PC-3 (cell line): ENCODE data around the gene POM121.
"Not testable (repeated sequence)": the region's sequence is repeated elsewhere in the genome, so short reads cannot be mapped to it uniquely, and the experiment has no call there.

Experiments used
- EZH2 ChIP-seq: fragments of 300-600 bp; sonication (generic); IDR thresholded peaks from one replicate; pipeline ENCODE4 v1.6.1; 2017; ENCODE audit warnings: antibody characterized with exemption, mild to moderate bottlenecking, low read length; ENCODE audit not compliant: unreplicated experiment
- EZH2phosphoT487 ChIP-seq: fragments of 300-600 bp; sonication (generic); IDR thresholded peaks from 2 replicates; pipeline ENCODE4 v1.6.1; 2018; ENCODE audit warnings: mild to moderate bottlenecking, antibody characterized with exemption, low read length, borderline replicate concordance
- TF ChIP-seq, protein P1 (sequence below): fragments of 300-600 bp; sonication (generic); conservative IDR thresholded peaks from 2 replicates; pipeline ENCODE4 v1.5.1; 2017; ENCODE audit warnings: antibody characterized with exemption, low read depth, mild to moderate bottlenecking, low read length

DNA sequence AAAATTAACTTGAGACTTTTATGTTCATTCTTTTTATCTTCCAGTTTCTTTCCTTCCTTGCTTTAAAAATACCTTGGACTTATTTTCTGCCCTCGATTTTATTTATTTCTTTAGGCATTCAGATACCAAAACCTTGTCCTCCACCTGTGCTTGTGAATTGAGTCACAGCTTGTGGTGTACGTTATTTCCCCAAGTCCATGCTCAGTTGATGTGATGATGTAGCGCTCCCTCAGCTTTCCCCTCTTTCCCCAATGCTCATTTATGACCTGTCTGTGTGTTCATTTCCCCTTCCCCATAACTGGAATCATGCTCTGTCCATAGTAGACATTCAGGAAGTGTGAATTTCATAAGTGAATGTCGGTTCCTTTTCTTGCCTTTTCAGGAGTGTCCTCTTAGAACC is 33.1 kb upstream of the POM121 start:
- TF ChIP-seq, protein P1, sequence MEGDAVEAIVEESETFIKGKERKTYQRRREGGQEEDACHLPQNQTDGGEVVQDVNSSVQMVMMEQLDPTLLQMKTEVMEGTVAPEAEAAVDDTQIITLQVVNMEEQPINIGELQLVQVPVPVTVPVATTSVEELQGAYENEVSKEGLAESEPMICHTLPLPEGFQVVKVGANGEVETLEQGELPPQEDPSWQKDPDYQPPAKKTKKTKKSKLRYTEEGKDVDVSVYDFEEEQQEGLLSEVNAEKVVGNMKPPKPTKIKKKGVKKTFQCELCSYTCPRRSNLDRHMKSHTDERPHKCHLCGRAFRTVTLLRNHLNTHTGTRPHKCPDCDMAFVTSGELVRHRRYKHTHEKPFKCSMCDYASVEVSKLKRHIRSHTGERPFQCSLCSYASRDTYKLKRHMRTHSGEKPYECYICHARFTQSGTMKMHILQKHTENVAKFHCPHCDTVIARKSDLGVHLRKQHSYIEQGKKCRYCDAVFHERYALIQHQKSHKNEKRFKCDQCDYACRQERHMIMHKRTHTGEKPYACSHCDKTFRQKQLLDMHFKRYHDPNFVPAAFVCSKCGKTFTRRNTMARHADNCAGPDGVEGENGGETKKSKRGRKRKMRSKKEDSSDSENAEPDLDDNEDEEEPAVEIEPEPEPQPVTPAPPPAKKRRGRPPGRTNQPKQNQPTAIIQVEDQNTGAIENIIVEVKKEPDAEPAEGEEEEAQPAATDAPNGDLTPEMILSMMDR, result not testable (repeated sequence)
- not testable (repeated sequence) for TF ChIP-seq EZH2, EZH2phosphoT487
